T-helper 1 cell treated with Interleukin-12 subunit alpha and Interleukin-12 subunit beta and Interleukin-4 antibody, amounts not matched to agents 30 ng/mL and 1 ng/mL, for 36 hours (primary cell): Measurements from ENCODE around the gene C1orf52. TPM values are rescaled to one million over a fixed set of nuclear protein-coding genes. Genes with fewer than 3 reads are reported as not detected.
"Not testable (repeated sequence)": the region's sequence is repeated elsewhere in the genome, so short reads cannot be mapped to it uniquely, and the experiment has no call there.

ENCODE experiments used
- intact Hi-C: fragments of 100-400 bp; cut with micrococcal nuclease; formaldehyde crosslinking; loops from one replicate; pipeline ENCODE4 v1.15.1; 2024
- total RNA-seq: library from RNA; stranded (reverse); gene quantifications from 2 replicates; pipeline ENCODE4 v1.2.3, GENCODE V29; 2022

C1orf52 gene
- total RNA-seq, 1 donor from 2014 or later = 24.4 TPM

- intact Hi-C loops = loop anchor here (1.0 to 10.0 kb wide), 6 partner anchors 19 to 1772 kb away; partner anchors contain the start of genes PRKACB, SAMD13 and SH3GLB1
These were observed 20.1 kb upstream of the C1orf52 start for GRCh38 chr1:85279458-85280080.

DNA sequence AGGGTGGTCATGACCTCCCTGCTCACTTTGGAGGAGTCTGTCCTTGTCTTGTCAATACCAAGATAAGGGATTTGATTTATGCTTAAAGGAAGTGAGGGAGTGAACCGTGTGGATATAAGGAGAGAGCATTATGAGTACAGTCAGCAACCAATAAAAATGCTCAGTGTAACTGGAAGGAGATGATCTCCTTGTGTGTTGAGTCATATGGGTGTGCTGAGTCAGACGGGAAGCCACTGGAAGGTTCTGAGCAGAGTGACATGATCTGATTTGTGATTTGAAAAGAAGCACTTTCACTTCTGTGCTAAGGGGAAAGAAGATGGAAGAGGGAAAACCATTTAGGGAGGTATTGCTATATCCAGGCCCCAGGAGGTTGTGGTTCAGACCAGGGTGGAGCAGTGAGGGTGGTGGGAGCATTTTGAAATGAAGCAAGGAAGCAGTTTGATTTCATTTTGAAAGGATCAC, 19.4 kb upstream of the C1orf52 start:
- intact Hi-C loops = loop anchor here (1.0 to 10.0 kb wide), 6 partner anchors 19 to 1772 kb away; partner anchors contain the start of genes PRKACB, SAMD13 and SH3GLB1

DNA sequence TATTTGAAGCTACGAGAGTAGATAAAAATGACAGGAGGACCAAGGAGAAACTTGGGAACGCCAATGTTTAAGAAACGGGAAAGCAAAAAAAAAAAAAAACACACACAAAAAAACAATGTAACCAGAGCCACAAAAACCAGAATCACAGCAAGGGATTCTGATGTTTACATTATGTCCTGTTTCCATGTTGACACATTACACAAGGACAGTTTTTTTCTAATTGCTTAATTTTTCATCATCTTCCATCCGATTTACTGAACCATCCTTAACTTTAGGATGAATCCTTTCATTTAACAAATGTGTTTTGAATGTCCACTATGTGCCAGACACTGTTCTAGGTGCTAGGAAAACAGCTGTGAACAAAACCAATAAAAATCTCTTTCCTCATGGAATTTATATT, 18.3 kb upstream of the C1orf52 start:
- intact Hi-C loops = loop anchor here (2.0 to 10.0 kb wide), 11 partner anchors 415 to 1771 kb away; partner anchors contain the start of genes HS2ST1, PRKACB, SAMD13 and SELENOF

DNA sequence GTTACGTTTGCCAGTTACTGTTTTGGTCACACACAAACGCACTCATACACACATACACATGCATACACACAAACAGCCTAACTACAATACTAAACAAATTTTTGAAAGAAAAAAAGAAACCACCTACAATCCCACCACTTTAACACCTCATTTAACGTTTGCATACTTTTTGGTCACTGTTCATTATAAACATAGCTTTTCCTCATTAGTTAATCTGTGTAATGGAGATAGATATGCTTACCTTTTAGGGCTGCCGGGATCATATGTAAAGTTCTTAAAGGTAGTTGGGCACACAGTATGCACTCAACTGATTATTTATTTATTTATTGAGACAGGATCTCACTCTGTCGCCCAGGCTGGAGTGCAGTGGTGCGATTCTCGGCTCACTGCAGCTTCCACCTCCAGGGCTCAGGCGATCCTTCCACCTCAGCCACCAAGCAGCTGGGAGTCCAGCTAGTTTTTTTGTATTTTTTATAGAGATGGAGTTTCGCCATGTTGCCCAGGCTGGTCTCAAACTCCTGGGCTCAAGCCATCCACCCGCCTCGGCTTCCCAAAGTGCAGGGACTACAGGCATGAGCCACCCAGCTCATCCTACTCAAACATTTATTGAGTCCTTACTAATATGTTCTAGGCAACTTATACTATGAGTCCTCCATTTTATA, 17.6 kb upstream of the C1orf52 start:
- intact Hi-C loops = loop anchor here (1.0 to 10.0 kb wide), 20 partner anchors 18 to 1770 kb away; partner anchors contain the start of genes C1orf52, GNG5, HS2ST1 and MCOLN2

GRCh38 chr1:85276215-85276977, 16.9 kb upstream of the C1orf52 start, which contains the start of gene BCL10:
BCL10 (minus strand) TSS chr1:85276632; CDS start chr1:85276352, 280 bp downstream.
- intact Hi-C loops = loop anchor here (1.0 to 10.0 kb wide), 20 partner anchors 17 to 1769 kb away; partner anchors contain the start of genes C1orf52, GNG5, HS2ST1 and MCOLN2

DNA sequence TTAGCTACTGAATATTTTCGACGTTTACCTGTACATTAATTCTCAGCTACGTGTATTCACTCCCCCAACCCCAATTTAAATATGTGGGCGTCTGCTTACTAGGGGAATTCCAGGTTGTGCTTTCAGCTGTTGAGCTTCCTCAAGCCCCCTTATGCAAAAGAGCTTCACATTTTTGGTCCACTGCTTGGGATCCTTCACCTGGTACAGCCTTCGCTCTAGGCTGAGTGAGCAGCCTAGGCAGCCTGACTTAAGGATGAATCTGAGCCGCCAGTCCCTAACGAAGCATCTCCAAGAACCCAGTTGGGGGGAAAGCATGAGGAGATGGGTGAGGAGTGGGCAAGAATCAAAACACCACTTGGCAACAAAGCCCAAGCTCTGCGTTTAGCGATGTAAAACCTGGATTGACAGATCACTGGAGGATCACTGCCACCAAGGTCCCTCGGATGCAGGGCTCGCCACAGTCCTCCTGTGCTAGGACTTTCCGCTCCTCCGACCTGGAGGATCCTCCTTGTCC, 16.3 kb upstream of the C1orf52 start:
- intact Hi-C loops = loop anchor here (1.0 to 10.0 kb wide), 20 partner anchors 16 to 1768 kb away; partner anchors contain the start of genes C1orf52, GNG5, HS2ST1 and MCOLN2

DNA sequence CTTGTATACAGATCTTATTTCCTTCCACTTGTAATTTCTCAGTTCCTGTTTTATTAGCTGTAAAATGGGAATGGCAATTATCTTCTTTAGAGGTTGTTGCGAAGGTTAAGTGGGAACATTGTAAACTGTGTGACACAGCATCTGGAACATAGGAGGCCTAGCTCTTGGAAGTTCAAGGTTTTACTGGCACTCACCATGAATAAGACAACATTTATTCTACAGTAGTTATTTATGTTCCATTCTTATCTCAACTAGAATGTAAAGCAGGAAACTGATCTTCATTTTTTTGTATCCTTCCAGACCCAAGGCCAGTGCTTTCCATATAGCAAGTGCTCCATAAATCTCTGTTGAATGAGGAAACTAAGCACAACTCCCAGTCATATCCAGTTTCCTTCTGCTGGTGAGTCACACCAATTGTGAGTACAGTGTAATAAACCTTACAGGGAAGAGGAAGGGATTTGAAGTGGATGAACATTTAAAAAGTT, 15.5 kb upstream of the C1orf52 start:
- intact Hi-C loops = loop anchor here (5.0 to 10.0 kb wide), 4 partner anchors 973 to 1768 kb away; partner anchors contain the start of genes PRKACB, SAMD13 and SH3GLB1

- intact Hi-C loops = loop anchor here (10.0 kb wide), 1 partner anchor 1431 kb away; the partner anchor contains the start of gene SH3GLB1
These were observed 13.9 kb upstream of the C1orf52 start for GRCh38 chr1:85273397-85273796.

DNA sequence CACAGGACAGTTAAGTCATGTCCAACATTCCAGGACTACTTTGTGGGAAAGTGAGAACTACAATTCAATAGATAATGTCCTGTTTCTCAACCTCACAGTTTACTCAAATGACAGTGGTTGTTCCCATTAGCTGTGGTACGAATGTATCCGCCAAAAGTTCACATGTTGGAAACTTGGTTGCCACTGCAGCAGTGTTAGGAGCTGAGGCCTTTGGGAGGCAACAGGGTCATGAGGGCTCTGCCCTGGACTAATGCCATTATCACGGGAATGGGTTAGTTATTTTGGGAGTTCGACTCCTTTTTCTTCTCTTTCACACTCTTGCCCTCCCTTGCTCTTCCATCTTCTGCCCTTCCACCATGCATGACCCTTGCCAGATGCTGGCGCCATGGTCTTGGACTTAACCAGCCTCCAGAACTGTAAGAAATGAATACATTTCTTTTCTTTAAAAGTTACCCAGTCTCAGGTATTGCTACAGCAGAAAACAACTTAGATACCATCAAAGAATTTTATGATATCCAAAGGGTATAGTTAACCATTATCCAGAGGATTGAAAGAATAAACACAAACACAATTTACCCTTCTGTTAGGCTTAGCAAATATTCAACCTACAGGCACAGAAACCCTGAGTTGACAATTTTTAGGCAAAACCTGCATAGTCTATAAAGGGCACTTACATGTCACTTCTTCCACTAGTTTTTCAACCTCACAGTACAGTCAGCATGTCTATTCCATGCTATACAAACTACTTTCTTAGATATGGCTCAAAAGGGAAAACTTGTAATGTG, 9.5 kb upstream of the C1orf52 start:
- intact Hi-C loops = no loop called here

DNA sequence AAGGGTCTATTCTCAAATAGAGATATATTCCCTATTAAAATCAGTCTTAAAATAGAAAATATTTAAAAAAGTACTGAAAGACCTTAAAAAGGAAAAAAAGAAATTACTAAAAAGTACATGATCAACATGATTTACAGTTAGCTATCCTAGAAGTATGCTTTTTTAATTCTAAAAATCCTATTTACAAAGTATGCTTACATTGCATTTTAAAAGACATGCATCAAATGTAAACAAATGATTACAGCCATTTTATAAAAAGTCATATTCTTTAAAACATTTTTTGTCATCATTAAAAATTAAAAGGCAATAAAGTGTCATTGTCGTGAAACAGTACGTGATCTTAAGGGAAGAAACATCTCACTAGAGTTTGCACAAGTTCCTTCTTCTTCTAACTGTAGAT, 7.9 kb upstream of the C1orf52 start:
- intact Hi-C loops = no loop called here

DNA sequence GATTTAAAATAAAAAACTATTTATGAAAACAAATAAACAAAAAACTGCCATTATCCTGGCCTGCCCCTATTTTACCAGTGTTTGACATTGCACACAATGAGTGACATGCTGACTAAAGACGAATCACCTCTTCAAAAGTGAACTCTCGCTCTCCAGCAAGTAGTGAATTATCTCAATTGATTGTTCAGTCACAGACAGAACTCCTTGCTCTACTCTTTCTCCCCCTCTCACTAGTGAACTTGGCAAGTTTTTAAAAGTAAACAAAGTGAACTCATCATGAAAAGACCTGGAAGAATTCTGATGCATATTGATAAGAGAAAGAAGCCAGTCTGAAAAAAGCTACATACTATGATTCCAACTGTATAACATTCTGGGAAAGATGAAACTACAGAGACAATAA, 4.7 kb upstream of the C1orf52 start:
- intact Hi-C loops = no loop called here

DNA sequence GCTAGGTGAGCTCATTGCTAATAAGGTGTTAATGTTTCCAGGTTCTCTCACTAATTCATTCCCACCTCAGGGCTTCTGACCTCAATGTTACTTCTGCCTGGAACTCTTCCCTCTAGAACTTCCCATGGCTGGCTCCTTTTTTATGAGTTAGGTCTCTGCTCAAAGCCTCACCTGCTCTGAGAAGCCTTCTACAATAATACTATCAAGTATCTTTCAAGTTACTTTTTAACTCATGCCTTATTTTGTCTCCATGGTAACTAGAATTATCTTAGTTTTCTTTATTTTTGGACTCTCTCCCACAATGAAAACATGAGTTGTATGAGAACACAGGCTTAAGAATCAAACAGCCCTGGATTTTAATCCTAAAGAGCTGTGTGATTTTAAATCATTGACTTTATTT, 3.5 kb upstream of the C1orf52 start:
- intact Hi-C loops = no loop called here

- intact Hi-C loops = loop anchor here (1.0 to 5.0 kb wide), 17 partner anchors 16 to 1113 kb away; partner anchors contain the start of genes BCL10, GNG5, MCOLN2 and SPATA1
These were observed 431 bp upstream of the C1orf52 start for GRCh38 chr1:85259912-85260274.

DNA sequence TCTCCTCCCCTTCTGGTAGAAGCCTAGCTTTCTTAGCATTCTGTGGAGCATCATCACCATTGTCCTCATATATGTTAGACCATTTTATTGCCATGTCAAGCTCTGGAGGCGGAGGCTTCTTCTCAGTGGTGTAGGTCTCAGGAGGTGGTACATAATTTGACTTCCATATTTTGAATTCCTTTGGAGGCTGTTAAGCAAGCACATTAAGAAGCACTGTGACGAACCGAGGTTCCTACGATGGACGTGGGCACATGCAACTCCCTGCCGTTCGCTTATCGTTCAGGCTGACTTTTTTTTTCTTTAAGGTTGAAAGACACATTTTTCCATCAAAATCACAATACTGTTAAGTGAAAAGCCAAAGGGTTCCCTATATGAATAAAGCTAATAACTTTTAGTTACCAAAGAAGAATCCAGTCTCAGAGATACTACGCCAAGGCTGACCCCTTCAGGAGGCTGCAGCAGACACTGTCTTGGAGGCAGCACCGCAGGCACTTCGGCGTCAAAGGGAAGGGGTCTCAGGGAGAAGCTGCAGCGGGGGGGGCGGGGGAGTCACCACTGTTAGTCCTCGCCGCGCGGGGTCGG, 835 bp downstream of the C1orf52 start:
- intact Hi-C loops = loop anchor here (1.0 to 5.0 kb wide), 17 partner anchors 18 to 1111 kb away; partner anchors contain the start of genes BCL10, GNG5, MCOLN2 and SPATA1

DNA sequence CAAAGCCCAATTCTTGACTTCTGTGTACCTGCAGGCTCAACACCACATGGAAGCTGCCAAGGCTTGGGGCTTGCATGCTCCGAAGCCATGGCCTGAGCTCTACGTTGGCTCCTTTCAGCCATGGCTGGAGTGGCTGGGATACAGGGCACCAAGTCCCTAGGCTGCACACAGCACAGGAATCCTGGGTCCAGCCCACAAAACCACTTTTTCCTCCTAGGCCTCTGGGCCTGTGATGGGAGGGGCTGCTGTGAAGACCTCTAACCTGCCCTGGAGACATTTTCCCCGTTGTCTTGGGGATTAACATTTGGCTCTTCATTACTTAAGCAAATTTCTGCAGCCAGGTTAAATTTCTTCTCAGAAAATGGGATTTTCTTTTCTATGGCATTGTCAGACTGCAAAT, 10.4 kb downstream of the C1orf52 start:
- intact Hi-C loops = not testable (repeated sequence)

DNA sequence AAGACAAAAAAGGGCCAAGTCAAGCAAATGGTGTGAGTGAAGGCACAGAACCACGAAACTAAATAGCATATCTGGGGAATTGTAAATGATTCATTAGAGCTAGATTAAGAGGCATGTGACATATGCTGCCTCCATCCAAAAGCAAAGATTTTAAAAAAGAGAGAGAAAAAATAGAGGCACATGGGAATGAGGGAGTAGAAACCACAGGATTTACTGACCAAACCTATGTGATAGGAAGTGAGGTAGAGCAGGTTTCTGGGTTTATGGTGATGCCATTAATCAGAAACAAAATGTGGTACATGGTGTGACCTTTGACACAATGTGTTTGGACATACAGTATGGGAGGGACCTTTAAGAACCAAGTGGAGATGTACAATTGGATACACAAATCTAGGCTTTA, 13.6 kb downstream of the C1orf52 start:
- intact Hi-C loops = no loop called here

DNA sequence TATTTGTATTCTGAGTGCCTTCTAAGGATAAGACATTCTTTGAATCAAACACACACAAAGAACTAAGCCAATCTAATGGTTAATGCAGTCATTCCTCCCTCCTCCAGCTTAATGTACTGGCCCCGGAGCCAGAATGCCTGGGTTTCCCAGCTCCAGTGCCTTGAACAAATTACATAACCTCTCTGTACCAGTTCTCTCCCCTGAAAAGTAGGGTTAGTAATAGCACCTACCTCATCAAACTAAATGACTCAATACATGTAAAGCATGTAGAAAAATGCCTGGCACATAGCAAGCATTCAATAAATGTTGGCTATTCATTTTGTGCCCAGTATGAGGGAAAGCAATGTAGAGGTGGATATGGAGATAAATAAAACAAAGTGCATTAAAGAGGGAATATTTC, 14.0 kb downstream of the C1orf52 start:
- intact Hi-C loops = no loop called here

DNA sequence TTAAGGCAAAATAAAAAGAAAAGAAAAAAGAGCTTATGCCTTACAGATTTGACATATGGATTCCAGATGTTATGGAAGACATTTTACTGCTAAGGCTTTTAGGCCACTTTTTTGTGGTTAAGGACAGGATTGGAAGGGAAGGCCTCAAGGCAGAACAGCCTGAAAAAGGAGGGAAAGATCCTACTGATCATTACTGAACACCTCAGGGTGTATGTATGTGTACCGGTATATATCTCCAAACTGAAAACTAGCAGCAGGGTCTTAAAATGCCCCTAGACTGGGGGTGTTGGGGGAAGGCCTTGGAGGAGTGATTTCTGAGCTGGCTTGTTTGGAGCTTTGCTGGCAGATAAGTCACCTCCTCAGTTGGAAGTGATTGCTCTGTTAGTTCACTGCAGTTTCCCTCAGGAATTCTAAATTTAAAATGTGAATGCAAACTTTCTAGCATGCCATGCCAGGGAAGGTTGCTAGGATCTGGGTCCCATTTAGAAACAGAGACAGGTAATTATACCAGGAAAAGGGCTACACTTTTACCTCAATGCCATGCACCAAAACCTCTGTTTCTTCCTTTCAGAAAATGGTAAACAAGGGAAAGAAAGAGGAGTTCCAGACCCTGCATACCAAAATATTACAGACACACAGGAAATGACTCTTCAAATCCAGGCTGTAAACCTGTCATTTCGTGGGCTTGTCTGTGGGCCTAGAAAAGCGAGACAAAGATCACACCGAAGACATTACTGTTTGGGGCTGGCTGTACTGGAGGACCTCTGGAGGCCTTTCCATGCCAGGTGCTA, 15.0 kb downstream of the C1orf52 start:
- intact Hi-C loops = no loop called here

- intact Hi-C loops = no loop called here
These were observed 16.1 kb downstream of the C1orf52 start for GRCh38 chr1:85243372-85243771.
